MM.1S (cell line): ENCODE data around the gene GBX1.

ENCODE experiments used
- DNase-seq: peaks from one replicate; pipeline ENCODE4 v3.0.0-alpha.2; 2015
- H2AFZ ChIP-seq: fragments of 300-600 bp; sonication (generic); 2 replicates; pipeline ENCODE4 v1.6.0; 2016; ENCODE audit warnings: antibody characterized with exemption, low read length
- H3F3A ChIP-seq: fragments of 300-600 bp; sonication (generic); 2 replicates; pipeline ENCODE4 v1.6.1; 2016; ENCODE audit warnings: mild to moderate bottlenecking, antibody characterized with exemption, low read length, moderate library complexity, mixed read lengths; ENCODE audit not compliant: insufficient read depth
- H3K27ac ChIP-seq: fragments of 300-600 bp; sonication (generic); 2 replicates; pipeline ENCODE4 v1.5.1; 2016; ENCODE audit warnings: mild to moderate bottlenecking, low read length
- H3K27me3 ChIP-seq: fragments of 300-600 bp; sonication (generic); replicated peaks from 2 replicates; pipeline ENCODE4 v1.6.0; 2016; ENCODE audit warnings: low read length; ENCODE audit not compliant: insufficient read depth
- H3K36me3 ChIP-seq: fragments of 300-600 bp; sonication (generic); replicated peaks from 2 replicates; pipeline ENCODE4 v1.6.1; 2016; ENCODE audit warnings: mild to moderate bottlenecking, low read length, mixed read lengths; ENCODE audit not compliant: insufficient read depth
- H3K4me1 ChIP-seq: fragments of 300-600 bp; sonication (generic); 2 replicates; pipeline ENCODE4 v1.6.1; 2016; ENCODE audit warnings: low read length, mixed read lengths
- H3K4me2 ChIP-seq: fragments of 300-600 bp; sonication (generic); 2 replicates; pipeline ENCODE4 v1.6.0; 2016; ENCODE audit warnings: low read depth, low read length
- H3K4me3 ChIP-seq: fragments of 300-600 bp; sonication (generic); 2 replicates; pipeline ENCODE4 v1.5.1; 2016; ENCODE audit warnings: low read length, mixed read lengths
- H3K79me2 ChIP-seq: fragments of 300-600 bp; sonication (generic); 2 replicates; pipeline ENCODE4 v1.6.1; 2016; ENCODE audit warnings: mixed run types, low read length, mixed read lengths
- H3K9ac ChIP-seq: fragments of 300-600 bp; sonication (generic); 2 replicates; pipeline ENCODE4 v1.6.1; 2016; ENCODE audit warnings: low read length, mixed read lengths
- H3K9me2 ChIP-seq: fragments of 300-600 bp; sonication (generic); replicated peaks from 2 replicates; pipeline ENCODE4 v1.6.1; 2016; ENCODE audit warnings: mild to moderate bottlenecking, low read length, mixed read lengths; ENCODE audit not compliant: insufficient read depth
- H3K9me3 ChIP-seq: fragments of 300-600 bp; sonication (generic); replicated peaks from 2 replicates; pipeline ENCODE4 v1.6.1; 2016; ENCODE audit warnings: mild to moderate bottlenecking, low read length, mixed read lengths; ENCODE audit not compliant: insufficient read depth
- H4K20me1 ChIP-seq: fragments of 300-600 bp; sonication (generic); 2 replicates; pipeline ENCODE4 v1.6.1; 2016; ENCODE audit warnings: mild to moderate bottlenecking, low read length, moderate library complexity, mixed read lengths; ENCODE audit not compliant: insufficient read depth
- CTCF ChIP-seq: fragments of 300-600 bp; sonication (generic); IDR thresholded peaks from 2 replicates; pipeline ENCODE4 v1.5.1; 2016; ENCODE audit warnings: antibody characterized with exemption, low read length, mixed read lengths
- EZH2 ChIP-seq: fragments of 300-600 bp; sonication (generic); optimal IDR thresholded peaks from 2 replicates; pipeline ENCODE3; 2017; ENCODE audit warnings: low read depth, mild to moderate bottlenecking, antibody characterized with exemption, low read length, mixed read lengths
- EZH2phosphoT487 ChIP-seq: fragments of 300-600 bp; sonication (generic); IDR thresholded peaks from 2 replicates; pipeline ENCODE4 v1.6.1; 2018; ENCODE audit warnings: antibody characterized with exemption, low read length

GBX1 gene

GRCh38 chr7:151103973-151104372 lies 63.5 kb downstream of the GBX1 start:
- H3K79me2 ChIP-seq = peaks cover 52% of the 10 kb centered on the region
- H3K9me2 ChIP-seq = no peaks in the 10 kb centered on the region
- H4K20me1 ChIP-seq = 0 out of 2 replicates have a peak, but pooled peaks cover 5% of the 10 kb centered on the region

GRCh38 chr7:151102991-151103390 lies 64.5 kb downstream of the GBX1 start:
- H3K4me1 ChIP-seq = no peaks in the 10 kb centered on the region
- no peaks in the 10 kb centered on the region for H3F3A ChIP-seq
- H3K9me3 ChIP-seq = no peaks in the 10 kb centered on the region
- TF ChIP-seq EZH2 (no peak), EZH2phosphoT487 (no peak), CTCF (no peak)
- H3K27ac ChIP-seq = no peak overlapping the region
- H3K36me3 ChIP-seq = no peaks in the 10 kb centered on the region
- DNase-seq = no peak
- H3K4me2 ChIP-seq = no peak overlapping the region
- H3K79me2 ChIP-seq = peaks cover 61% of the 10 kb centered on the region
- no peak overlapping the region for H2AFZ ChIP-seq
- H3K4me3 ChIP-seq = no peak overlapping the region
- no peaks in the 10 kb centered on the region for H3K9me2 ChIP-seq
- H4K20me1 ChIP-seq = 0 out of 2 replicates have a peak, but pooled peaks cover 5% of the 10 kb centered on the region
- no peak overlapping the region for H3K9ac ChIP-seq
- H3K27me3 ChIP-seq = no peaks in the 10 kb centered on the region

More at GRCh38 chr7:151103973-151104372, 63.5 kb downstream of the GBX1 start:
- H3K36me3 ChIP-seq = no peaks in the 10 kb centered on the region
- no peaks in the 10 kb centered on the region for H3K27me3 ChIP-seq
- no peak overlapping the region for H3K27ac ChIP-seq
- no peak overlapping the region for H3K4me2 ChIP-seq
- DNase-seq = no peak
- H3F3A ChIP-seq = no peaks in the 10 kb centered on the region
- no peak overlapping the region for H3K4me3 ChIP-seq
- H2AFZ ChIP-seq = no peak overlapping the region
- TF ChIP-seq EZH2phosphoT487 (no peak), EZH2 (no peak), CTCF (no peak)
- no peaks in the 10 kb centered on the region for H3K9me3 ChIP-seq
- H3K4me1 ChIP-seq = no peaks in the 10 kb centered on the region
- no peak overlapping the region for H3K9ac ChIP-seq

GRCh38 chr7:151101621-151102396 lies 65.7 kb downstream of the GBX1 start:
- Histone ChIP-seq H4K20me1 (0 out of 2 replicates have a peak, but pooled peaks cover 5% of the 10 kb centered on the region), H3K4me2 (no peak overlapping the region), H2AFZ (no peak overlapping the region), H3K4me1 (no peaks in the 10 kb centered on the region), H3K27me3 (no peaks in the 10 kb centered on the region), H3K9me3 (no peaks in the 10 kb centered on the region), H3K36me3 (no peaks in the 10 kb centered on the region), H3K4me3 (no peak overlapping the region), H3K9me2 (no peaks in the 10 kb centered on the region), H3K79me2 (peaks cover 72% of the 10 kb centered on the region), H3K27ac (no peak overlapping the region), H3F3A (no peaks in the 10 kb centered on the region), H3K9ac (no peak overlapping the region)
- no peak for DNase-seq
- TF ChIP-seq CTCF (no peak), EZH2 (no peak), EZH2phosphoT487 (no peak)
